ENCODE measurements around the gene SRSF11.
"Not testable (repeated sequence)": the region's sequence is repeated elsewhere in the genome, so short reads cannot be mapped to it uniquely, and the experiment has no call there.

The SRSF11 gene, protein sequence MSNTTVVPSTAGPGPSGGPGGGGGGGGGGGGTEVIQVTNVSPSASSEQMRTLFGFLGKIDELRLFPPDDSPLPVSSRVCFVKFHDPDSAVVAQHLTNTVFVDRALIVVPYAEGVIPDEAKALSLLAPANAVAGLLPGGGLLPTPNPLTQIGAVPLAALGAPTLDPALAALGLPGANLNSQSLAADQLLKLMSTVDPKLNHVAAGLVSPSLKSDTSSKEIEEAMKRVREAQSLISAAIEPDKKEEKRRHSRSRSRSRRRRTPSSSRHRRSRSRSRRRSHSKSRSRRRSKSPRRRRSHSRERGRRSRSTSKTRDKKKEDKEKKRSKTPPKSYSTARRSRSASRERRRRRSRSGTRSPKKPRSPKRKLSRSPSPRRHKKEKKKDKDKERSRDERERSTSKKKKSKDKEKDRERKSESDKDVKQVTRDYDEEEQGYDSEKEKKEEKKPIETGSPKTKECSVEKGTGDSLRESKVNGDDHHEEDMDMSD

GRCh38 chr1:70221238-70222121, at the start of gene SRSF11:
Gene SRSF11, plus strand, starts transcription at chr1:70221380. Its CDS starts 257 bp downstream, at chr1:70221637.
- DNase-seq, result peak; percentile 57 to 97 (median 90)

GRCh38 chr1:70171512-70171911, 49.7 kb upstream of the SRSF11 start:
- no peak for DNase-seq

DNA sequence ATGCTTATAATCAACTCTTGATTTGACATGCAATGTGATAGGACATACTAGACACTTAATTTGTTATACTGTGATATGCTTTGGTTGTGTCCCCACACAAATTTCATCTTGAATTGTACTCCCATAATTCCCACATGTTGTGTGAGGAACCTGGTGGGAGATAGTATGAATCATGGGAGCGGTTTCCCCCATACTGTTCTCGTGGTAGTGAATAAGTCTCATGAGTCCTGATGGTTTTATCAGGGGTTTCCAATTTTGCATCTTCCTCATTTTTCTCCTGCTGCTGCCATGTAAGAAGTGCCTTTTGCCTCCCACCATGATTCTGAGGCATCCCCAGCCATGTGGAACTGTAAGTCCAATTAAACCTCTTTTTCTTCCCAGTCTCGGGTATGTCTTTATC, 36.0 kb upstream of the SRSF11 start:
- DNase-seq, result not testable (repeated sequence)

DNA sequence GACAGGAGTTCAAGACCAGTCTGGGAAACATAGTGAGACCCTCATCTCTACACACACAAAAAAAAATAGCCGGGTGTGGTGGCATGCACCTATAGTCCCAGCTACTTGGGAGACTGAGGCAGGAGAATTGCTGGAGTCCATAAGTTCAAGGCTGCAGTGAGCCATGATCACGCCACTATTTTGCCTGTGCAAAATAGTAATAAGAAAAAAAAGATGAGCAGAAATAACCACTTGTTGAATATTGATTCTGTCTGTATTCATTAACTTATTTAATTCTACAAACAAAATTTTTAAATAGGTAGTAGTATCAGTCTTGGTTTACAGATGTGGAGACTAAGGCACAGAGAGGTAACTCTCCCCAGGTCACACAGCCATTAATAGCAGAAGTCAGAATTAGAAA, 32.7 kb upstream of the SRSF11 start:
- DNase-seq, result no peak

DNA sequence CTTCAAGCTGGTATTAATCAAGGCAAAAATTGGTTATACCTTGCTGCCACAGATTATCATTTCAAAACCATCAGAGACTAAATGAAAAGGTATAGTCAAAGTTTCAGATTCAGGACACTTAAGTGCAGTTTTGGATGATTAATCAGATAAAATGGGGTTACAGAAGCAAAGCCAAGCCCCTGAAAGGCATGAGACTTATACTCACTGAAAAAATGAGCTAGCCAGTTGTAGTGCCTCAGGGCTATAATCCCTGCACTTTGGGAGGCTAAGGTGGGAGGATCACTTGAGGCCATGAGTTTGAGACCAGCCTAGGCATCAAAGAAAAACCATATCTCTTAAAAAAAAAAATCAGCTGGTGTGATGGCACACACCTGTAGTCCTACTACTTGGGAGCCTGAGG, 31.0 kb upstream of the SRSF11 start:
- DNase-seq, result no peak

DNA sequence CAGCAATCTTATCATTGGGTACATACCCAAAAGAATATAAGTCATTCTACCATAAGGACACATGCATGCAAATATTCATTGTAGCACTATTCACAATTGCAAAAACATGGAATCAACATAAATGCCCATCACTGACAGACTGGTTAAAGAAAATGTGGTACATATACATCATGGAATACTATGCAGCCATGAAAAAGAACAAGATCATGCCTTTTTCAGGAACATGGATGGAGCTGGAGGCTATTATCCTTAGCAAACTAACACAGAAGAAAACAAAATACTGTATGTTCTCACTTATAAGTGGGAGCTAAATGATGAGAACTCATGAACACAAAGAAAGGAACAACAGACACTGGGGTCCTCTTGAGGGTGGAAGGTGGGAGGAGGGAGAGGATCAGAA, 28.7 kb upstream of the SRSF11 start:
- DNase-seq, result not testable (repeated sequence)

DNA sequence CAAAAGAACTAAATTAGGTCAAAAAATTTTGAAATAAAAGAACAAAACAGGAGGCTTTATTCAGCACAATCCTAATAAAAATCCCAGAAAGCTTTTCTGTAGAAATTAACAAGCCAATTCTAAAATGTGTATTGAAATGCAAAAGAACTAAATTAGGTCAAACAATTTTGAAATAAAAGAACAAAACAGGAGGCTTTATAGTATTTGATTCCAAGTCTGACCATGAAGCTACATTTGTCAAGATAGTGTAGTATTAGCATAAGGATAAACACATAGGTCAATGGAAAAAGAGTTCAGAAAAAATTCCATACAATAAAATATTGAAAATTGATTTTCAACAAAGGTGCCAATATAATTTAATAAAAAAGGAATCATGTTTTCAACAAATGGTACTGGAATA, 26.6 kb upstream of the SRSF11 start:
- no peak for DNase-seq

DNA sequence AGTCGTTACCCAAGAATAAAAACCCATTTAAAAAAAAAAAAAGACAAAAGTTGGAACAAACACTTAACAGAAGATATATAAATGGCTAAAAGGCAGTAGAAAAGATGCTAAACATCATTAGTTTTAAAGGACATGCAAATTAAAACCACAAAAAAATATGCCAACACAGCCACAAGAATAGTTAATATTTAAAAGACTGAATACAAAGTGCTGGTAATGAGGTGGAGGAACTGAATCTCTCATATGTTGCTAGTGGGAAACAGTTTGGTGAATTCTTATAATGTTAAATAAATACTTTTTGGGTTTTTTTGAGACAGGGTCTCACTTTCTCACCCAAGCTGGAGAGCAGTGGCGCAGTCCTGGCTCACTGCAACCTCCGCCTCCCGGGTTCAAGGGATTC, 25.8 kb upstream of the SRSF11 start:
- no peak for DNase-seq

DNA sequence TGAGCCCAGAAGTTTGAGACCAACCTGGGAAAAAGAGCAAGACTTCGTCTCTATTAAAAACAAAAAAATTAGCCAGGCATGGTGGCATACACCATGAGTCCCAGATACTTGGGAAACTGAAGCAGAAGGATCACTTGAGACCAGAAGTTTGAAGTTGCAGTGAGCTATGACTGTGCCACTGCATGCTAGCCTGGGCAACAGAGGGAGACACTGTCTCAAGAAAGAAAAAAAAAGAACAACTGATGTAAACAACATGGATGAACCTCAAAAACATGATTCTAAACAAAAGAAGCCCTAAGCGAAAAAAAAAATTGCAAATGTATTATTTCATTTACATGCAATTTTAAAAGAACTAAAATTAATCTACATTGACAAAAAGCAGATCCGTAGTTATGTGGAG, 24.8 kb upstream of the SRSF11 start:
- DNase-seq, result no peak

DNA sequence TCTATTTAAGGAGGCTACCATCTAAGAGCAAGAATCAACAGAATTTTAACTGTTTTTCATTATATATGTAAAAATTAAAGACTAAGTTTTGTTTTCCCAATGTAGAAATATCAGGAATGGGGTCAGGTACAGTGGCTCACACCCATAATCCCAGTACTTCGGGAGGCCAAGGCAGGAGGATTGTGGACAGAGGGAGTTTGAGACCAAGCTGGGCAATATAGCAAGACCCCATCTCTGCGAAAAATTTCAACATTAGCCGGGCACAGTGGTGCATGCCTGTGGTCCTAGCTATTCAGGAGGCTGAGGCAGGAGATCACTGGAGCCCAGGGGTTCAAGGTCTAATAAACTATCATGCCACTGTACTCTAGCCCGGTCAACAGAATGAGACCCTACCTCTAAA, 21.1 kb upstream of the SRSF11 start:
- no peak for DNase-seq

DNA sequence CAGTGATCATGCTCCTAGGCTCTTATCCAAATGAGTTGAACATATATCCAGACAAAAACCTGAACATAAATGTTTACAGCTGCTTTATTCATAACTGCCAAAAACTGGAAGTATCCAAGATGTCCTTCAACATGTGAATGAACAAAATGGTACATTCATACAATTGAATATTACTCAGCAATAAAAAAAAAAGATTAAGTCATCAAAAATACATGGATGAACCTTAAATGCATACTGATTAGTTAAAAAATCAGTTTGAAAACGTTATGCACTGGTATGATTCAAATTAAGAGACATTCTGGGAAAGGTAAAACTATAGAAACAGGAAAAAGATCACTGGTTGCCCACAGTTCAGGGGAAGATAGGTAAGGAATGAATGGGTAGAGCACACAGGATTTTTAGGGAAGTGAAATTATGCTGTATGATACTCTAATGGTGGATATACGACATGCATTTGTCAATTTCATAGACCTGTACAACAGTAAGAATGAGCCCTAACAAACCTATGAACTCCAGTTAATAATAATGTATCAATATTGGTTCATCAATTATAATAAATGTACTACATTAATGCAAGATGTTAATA, 18.9 kb upstream of the SRSF11 start:
- no peak for DNase-seq

- no peak for DNase-seq
These were observed 17.0 kb upstream of the SRSF11 start for GRCh38 chr1:70204139-70204538.

DNA sequence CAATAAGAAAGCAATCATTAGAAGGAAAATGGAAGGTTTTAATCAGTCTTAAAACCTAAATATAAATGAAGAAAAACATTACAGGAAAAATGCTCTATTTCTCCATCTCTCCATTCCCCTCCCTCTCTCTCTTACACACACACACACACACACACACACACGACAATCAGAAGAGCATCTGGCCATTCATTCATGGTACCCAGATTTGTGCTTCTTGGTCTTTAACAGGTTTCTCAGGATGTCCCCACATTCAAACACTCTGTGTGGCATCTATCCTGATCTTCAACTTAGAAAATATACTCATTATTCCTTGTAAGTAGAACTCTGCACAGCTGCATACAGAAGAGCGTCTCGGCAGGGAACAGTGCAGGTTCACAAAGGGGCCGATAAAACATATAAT, 16.6 kb upstream of the SRSF11 start:
- no peak for DNase-seq

- no peak for DNase-seq
These were observed 16.1 kb upstream of the SRSF11 start for GRCh38 chr1:70205071-70205433.

DNA sequence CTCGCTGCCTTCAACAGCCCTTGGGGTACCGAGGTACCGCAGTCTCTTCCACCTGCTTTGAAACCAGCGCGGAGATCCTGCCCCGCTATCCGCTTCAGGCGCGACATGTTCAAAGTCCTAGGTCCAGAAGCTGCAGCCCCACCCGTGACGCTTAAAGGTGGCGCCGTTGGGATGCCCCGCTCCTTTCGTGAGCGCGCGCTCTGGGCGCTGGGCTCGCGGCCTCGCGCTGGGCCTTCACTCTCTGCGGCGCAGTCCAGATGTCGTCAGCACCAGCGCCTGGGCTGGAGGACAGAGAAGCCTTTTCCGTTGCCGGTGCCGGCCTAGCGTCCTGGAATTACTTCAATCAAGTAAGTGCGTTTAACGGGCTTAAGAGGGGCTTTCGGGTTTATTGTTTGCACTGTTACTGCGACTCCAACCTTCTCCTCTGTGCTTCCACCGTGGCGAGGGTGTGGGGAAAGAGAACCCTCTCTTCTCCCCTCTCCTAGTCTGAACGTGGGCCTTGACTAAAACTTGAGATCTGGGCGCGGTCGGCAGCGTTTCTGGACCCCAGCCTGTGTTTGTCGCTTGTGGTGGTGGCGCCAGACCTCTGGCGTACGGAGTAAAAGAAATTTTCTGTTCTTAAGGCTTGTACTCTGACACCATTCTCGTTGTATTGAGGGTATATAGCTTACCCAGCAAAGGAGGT, 15.6 kb upstream of the SRSF11 start, which contains the start of gene LRRC40:
TSS of gene LRRC40 (minus strand) at position 146 of the 685 bp plus-strand sequence. CDS start at position 107, 39 bp downstream.
- DNase-seq, result peak; percentile 36 to 97 (median 92)

- not testable (repeated sequence) for DNase-seq
These were observed 14.3 kb upstream of the SRSF11 start for GRCh38 chr1:70206833-70207232.

DNA sequence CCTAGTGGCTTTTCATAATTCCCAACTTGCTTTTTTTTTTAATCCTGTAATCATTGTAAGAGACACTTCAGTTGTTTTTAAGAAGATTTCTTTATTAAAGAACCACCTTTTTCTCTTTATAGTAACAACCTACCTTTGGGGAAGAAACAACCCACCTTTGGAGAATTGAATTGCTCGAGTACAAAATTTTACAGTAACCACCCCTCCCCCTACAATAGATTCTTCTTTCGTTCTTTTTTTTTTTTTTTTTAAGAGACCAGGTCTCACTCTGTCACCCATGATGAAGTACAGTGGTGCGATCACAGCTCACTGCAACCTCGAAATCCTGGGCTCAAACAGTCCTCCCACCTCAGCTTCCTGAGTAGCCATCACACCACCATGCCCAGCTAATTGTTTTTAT, 13.7 kb upstream of the SRSF11 start:
- DNase-seq, result no peak

DNA sequence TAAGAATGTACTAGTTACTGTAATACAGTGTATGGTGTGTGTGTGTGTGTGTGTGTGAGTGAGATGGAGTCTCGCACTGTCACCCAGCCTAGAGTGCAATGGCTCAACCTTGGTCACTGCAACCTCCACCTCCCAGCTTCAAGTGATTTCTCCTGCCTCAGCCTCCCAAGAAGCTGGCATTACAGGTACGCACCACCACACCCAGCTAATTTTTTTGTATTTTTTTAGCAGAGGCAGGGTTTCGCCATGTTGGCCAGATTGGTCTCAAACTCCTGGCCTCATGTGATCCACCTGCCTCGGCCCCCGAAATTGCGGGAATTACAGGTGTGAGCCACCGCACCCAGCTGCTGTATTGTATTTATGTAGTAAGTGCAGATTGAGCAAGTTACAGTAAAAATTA, 12.9 kb upstream of the SRSF11 start:
- no peak for DNase-seq

DNA sequence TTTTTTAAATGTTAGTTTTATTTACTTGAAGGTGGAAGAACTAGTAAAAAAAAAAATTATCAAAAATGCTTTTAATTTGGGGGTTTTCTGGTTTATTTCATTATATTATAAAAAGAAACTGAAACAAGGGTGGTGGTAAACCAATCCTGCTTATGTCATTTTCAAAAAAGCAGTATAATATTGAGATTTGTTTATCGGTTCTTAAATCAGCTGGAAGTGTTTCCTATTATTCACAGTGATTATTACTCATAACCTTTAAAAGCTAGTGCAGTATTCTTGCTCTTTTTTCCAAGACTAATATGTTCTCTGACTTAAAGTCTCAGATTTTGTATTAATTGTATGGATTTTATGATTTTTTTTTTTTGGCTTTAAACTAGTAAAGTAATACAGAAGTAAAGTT, 10.4 kb upstream of the SRSF11 start:
- no peak for DNase-seq

DNA sequence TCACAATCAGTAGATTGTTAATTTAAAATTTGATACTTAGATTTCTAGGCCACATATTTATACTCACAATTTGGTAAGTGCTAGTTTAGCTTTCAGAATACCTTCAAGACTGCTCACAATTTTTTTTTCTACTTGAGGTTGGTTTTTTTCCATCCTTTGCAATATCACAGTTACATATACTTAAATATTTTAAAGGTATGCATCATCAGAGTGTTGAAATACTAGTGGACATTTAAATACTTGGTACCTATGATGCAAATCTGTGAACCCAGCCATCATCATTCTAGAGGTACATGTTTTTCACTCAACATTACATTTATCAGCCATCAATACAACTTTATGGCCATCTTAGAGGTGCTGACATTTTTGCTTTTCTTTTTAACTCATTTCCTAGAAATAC, 9.6 kb upstream of the SRSF11 start:
- DNase-seq, result no peak

GRCh38 chr1:70220015-70220414, 1.2 kb upstream of the SRSF11 start:
- no peak for DNase-seq
